H1 (cell line): ENCODE data around the gene BTNL2.

ENCODE experiments used
- CTCF ChIP-seq, 3 experiments: IDR thresholded peaks; 1 replicate in 2 of 3; 2 replicates in 1 of 3; pipeline versions ENCODE4 v1.5.1 to v1.6.1; 2011; ENCODE audit warnings: low read length in 3 of 3, mild to moderate bottlenecking in 3 of 3, inconsistent platforms in 2 of 3, low read depth in 1 of 3, moderate library complexity in 1 of 3; ENCODE audit not compliant: insufficient read depth in 1 of 3; ENCODE audit errors: control extremely low read depth in 1 of 3
- RAD21 ChIP-seq, 2 experiments: IDR thresholded peaks in 1 of 2; conservative IDR thresholded peaks in 1 of 2; 2 replicates each; pipeline ENCODE4 v1.6.1; 2011; ENCODE audit warnings: low read depth in 2 of 2, low read length in 2 of 2, improper control_type of control experiment in 1 of 2, inconsistent platforms in 1 of 2, mild to moderate bottlenecking in 1 of 2, moderate library complexity in 1 of 2

GRCh38 chr6:32445321-32445854 lies 38.4 kb upstream of the BTNL2 start:
- TF ChIP-seq CTCF (IDR thresholded peaks at IDR 0.05; ENCODE audit: control extremely low read depth in 1 of 3, insufficient read depth in 1 of 3, low read depth in 1 of 3, low read length in 3 of 3) = no peak
- TF ChIP-seq RAD21 (IDR thresholded peaks at IDR 0.05 in 1 of 2, conservative IDR thresholded peaks at IDR 0.05 in 1 of 2; ENCODE audit: low read depth in 2 of 2, low read length in 2 of 2) = no peak
